WTC11 (cell line): ENCODE measurements around the gene ABAT. TPM values are rescaled to one million over a fixed set of nuclear protein-coding genes. Genes with fewer than 3 reads are reported as not detected.

Source experiments
- ATAC-seq: fragments of 200-7000 bp; cut with Tn5 transposase; 2 replicates; pipeline ENCODE4 v1.10.0; 2021; ENCODE audit warnings: mild to moderate bottlenecking, moderate library complexity
- CTCF ChIA-PET: fragments of 300-600 bp; sonication (Branson Sonifier 250); formaldehyde crosslinking; loops from one replicate; lab custom pipeline; 2021; ENCODE audit warnings: antibody characterized with exemption; lab: Charles Lee
- POLR2A ChIA-PET: fragments of 350-600 bp; sonication (Branson Sonifier 250); formaldehyde crosslinking; loops from one replicate; lab custom pipeline; 2021; ENCODE audit warnings: antibody characterized with exemption; lab: Charles Lee
- DNase-seq: peaks from one replicate; pipeline ENCODE4 v3.0.0; 2021; ENCODE audit warnings: low spot score
- H3K27ac Mint-ChIP-seq: 2 replicates; pipeline ENCODE4 v1.8.0; 2021; ENCODE audit warnings: mixed read lengths
- H3K27me3 Mint-ChIP-seq: 2 replicates; pipeline ENCODE4 v1.8.0; 2021; ENCODE audit warnings: low read depth, mild to moderate bottlenecking, moderate library complexity, mixed read lengths
- H3K36me3 Mint-ChIP-seq: 2 replicates; pipeline ENCODE4 v1.8.0; 2021; ENCODE audit warnings: mixed read lengths
- H3K4me1 Mint-ChIP-seq: 2 replicates; pipeline ENCODE4 v1.8.0; 2022; ENCODE audit warnings: mixed read lengths
- H3K4me3 Mint-ChIP-seq: 2 replicates; pipeline ENCODE4 v1.8.0; 2021; ENCODE audit warnings: mild to moderate bottlenecking, moderate library complexity, mixed read lengths
- H3K9me3 Mint-ChIP-seq: 2 replicates; pipeline ENCODE4 v1.8.0; 2021; ENCODE audit warnings: mixed read lengths
- ATF3 ChIP-seq: sonication (generic); formaldehyde crosslinking; conservative IDR thresholded peaks from 2 replicates; pipeline ENCODE4 v1.8.1; 2022; ENCODE audit warnings: mild to moderate bottlenecking, missing genetic modification reagents
- ATF6 ChIP-seq: sonication (generic); formaldehyde crosslinking; IDR thresholded peaks from 2 replicates; pipeline ENCODE4 v1.8.1; 2023; ENCODE audit warnings: mild to moderate bottlenecking, missing genetic modification reagents
- ESRRA ChIP-seq: sonication (generic); formaldehyde crosslinking; IDR thresholded peaks from 2 replicates; pipeline ENCODE4 v1.8.1; 2022; ENCODE audit warnings: mild to moderate bottlenecking, missing genetic modification reagents, borderline replicate concordance
- FOXP1 ChIP-seq: sonication (generic); formaldehyde crosslinking; IDR thresholded peaks from 2 replicates; pipeline ENCODE4 v1.8.0; 2022; ENCODE audit warnings: missing genetic modification reagents, mild to moderate bottlenecking, moderate library complexity, borderline replicate concordance
- MYBL2 ChIP-seq: sonication (generic); formaldehyde crosslinking; IDR thresholded peaks from 2 replicates; pipeline ENCODE4 v1.8.1; 2023; ENCODE audit warnings: mild to moderate bottlenecking, moderate library complexity, missing genetic modification reagents
- RELA ChIP-seq: sonication (generic); formaldehyde crosslinking; IDR thresholded peaks from 2 replicates; pipeline ENCODE4 v1.8.1; 2022; ENCODE audit warnings: missing genetic modification reagents, mild to moderate bottlenecking, borderline replicate concordance
- SP1 ChIP-seq: sonication (generic); formaldehyde crosslinking; conservative IDR thresholded peaks from 2 replicates; pipeline ENCODE4 v1.8.1; 2022; ENCODE audit warnings: missing genetic modification reagents
- TCF7 ChIP-seq: sonication (generic); formaldehyde crosslinking; IDR thresholded peaks from 2 replicates; pipeline ENCODE4 v1.8.0; 2022; ENCODE audit warnings: mild to moderate bottlenecking, low read depth, missing genetic modification reagents, moderate library complexity
- USF2 ChIP-seq: sonication (generic); formaldehyde crosslinking; IDR thresholded peaks from 2 replicates; pipeline ENCODE4 v1.8.1; 2023; ENCODE audit warnings: mild to moderate bottlenecking, missing genetic modification reagents, moderate library complexity
- ZBTB21 ChIP-seq: sonication (generic); formaldehyde crosslinking; IDR thresholded peaks from 2 replicates; pipeline ENCODE4 v1.8.1; 2023; ENCODE audit warnings: mild to moderate bottlenecking, missing genetic modification reagents, borderline replicate concordance
- ZNF281 ChIP-seq: sonication (generic); formaldehyde crosslinking; IDR thresholded peaks from 2 replicates; pipeline ENCODE4 v1.8.0; 2023; ENCODE audit warnings: mild to moderate bottlenecking, missing genetic modification reagents
- ZNF396 ChIP-seq: fragments of 250-450 bp; sonication (Bioruptor Pico); IDR thresholded peaks from 2 replicates; pipeline ENCODE4 v1.8.0; 2021; ENCODE audit warnings: mild to moderate bottlenecking, moderate library complexity, borderline replicate concordance
- ZNF416 ChIP-seq: fragments of 250-450 bp; sonication (Bioruptor Pico); IDR thresholded peaks from 2 replicates; pipeline ENCODE4 v1.9.0; 2021; ENCODE audit warnings: mild to moderate bottlenecking, inconsistent platforms
- ZNF532 ChIP-seq: fragments of 250-450 bp; sonication (Bioruptor Pico); IDR thresholded peaks from 2 replicates; pipeline ENCODE4 v1.9.0; 2021; ENCODE audit warnings: mild to moderate bottlenecking, borderline replicate concordance
- total RNA-seq: library from RNA; stranded (reverse); gene quantifications from 3 replicates; pipeline ENCODE4 v1.2.3, GENCODE V29; 2021

The ABAT gene
- total RNA-seq, 1 experiment from 2014 or later: 6.6 TPM

GRCh38 chr16:8646326-8647053 lies 27.9 kb upstream of the ABAT start:
- H3K36me3 Mint-ChIP-seq: peaks cover 68% of the 10 kb centered on the region
- DNase-seq (no peak), ATAC-seq (no peak)
- no peak overlapping the region for H3K27ac Mint-ChIP-seq
- TF ChIP-seq USF2 (no peak), MYBL2 (CRISPR knock-in tag) (no peak), TCF7 (CRISPR knock-in tag) (no peak), FOXP1 (no peak), ZNF281 (CRISPR knock-in tag) (no peak), ESRRA (no peak), ZBTB21 (CRISPR knock-in tag) (no peak), ATF6 (CRISPR knock-in tag) (no peak), SP1 (no peak), ATF3 (no peak), ZNF532 (CRISPR knock-in tag) (no peak), ZNF416 (CRISPR knock-in tag) (no peak), ZNF396 (CRISPR knock-in tag) (no peak), RELA (CRISPR knock-in tag) (no peak)
- no peak overlapping the region for H3K4me3 Mint-ChIP-seq
- no peaks in the 10 kb centered on the region for H3K9me3 Mint-ChIP-seq
- POLR2A ChIA-PET: no interaction called here
- CTCF ChIA-PET: interaction anchor here (1.1 kb wide), 1 partner anchor 11 kb away, joined by 3 read pairs; no protein-coding TSS in a partner anchor
- H3K4me1 Mint-ChIP-seq: peaks cover 1% of the 10 kb centered on the region; the same call in 1 of the 2 replicates
- no peaks in the 10 kb centered on the region; the same call in 1 of the 2 replicates for H3K27me3 Mint-ChIP-seq
